ENCODE measurements around the gene UAP1.

Gene UAP1

DNA sequence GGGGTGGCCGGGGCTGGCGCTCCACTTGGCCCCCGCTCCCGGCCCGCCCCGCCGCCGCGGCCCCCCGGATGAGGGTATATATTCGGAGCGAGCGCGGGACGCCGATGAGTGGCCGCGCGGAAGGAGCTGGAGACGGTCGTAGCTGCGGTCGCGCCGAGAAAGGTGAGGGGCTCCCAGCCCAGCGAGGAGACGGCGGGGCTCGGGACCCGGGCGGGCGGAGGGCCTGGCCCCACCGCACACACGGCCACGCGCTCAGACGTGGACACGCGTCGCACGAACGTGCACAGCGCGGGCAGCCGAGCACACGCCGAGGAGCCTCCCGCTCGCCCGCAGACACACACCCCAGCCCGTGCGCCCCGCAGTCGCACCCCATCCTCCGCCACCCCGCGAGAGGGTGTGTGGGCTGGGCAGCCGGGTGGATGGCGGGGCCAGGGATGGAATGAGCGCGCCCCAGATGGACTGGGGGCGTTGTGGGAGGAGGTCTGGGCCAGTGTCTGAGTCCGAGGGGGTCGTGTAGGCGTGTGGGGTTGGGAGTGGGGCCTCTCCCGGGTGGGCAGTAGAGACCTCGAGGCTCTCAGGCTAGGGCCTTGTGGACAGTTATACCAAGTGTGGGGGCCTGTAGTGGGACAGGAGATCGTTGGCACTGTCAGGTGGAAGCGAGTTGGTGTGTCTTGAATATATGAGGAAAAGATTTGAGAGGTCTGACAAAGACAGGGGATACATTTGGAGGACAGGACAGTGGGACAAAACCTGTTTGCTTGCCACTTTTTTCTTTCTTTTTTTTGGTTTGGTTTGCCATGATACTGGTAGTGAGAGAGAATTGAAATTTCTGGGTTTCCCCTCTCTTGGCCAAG, at the start of gene UAP1:
Gene UAP1, plus strand, starts transcription at position 107 of the 854 bp plus-strand sequence. CDS start 4,347 bp downstream, outside the sequence.
- H3K9me2 ChIP-seq (replicated peaks; ENCODE audit: insufficient read depth, low read length), result no peaks in the 10 kb centered on the region
- no peaks in the 10 kb centered on the region for H4K20me1 ChIP-seq (ENCODE audit: low read depth, low read length)
- H2AFZ ChIP-seq (ENCODE audit: low read depth, low read length, severe bottlenecking), result peak within 1 kb of the TSS; percentile 99
- peaks cover 19% of the 10 kb centered on the region for H3K79me2 ChIP-seq (ENCODE audit: insufficient read depth, low read length)
- H3K9me3 ChIP-seq (ENCODE audit: insufficient read depth, low read length), result no peaks in the 10 kb centered on the region
- TF ChIP-seq EZH2phosphoT487 (conservative IDR thresholded peaks at IDR 0.05; ENCODE audit: low read length), result no peak
- H3K27me3 ChIP-seq (ENCODE audit: low read length), result no peaks in the 10 kb centered on the region
- no peak within 1 kb of the TSS for H3K27ac ChIP-seq (ENCODE audit: low read depth, low read length)
- H3F3A ChIP-seq (ENCODE audit: insufficient read depth), result no peaks in the 10 kb centered on the region
- H3K4me3 ChIP-seq (ENCODE audit: insufficient read depth, low read length, poor library complexity, severe bottlenecking), result peak within 1 kb of the TSS; percentile 92
- H3K4me2 ChIP-seq (ENCODE audit: low read depth, low read length, poor library complexity, severe bottlenecking), result peak within 1 kb of the TSS; percentile 75
- H3K9ac ChIP-seq (ENCODE audit: low read length), result peak within 1 kb of the TSS; percentile 84
- no peaks in the 10 kb centered on the region for H3K36me3 ChIP-seq (ENCODE audit: low read length)

DNA sequence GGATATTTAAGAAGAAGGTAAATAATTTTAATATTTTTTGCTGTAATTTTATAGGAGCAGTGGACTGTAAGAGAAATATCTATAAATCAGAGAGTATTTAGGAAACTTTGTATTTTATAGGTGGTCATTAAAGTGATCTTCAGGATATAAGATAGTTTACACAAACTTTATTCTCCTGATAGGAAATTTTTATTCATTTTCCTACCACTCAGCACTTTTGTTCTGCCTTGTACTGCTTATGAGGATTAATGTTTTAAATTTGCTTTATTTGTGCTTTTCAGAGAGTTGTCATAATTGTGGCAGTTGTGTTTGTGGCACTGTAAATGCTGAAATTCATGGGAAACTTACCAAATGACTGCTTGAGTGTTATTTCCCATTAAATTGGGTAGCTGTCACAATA, 34.2 kb upstream of the UAP1 start:
- Histone ChIP-seq H3K9me3 (ENCODE audit: insufficient read depth, low read length) (no peaks in the 10 kb centered on the region), H3K27ac (ENCODE audit: low read depth, low read length) (no peak overlapping the region), H3K36me3 (ENCODE audit: low read length) (peaks cover 20% of the 10 kb centered on the region), H3F3A (ENCODE audit: insufficient read depth) (peaks cover 4% of the 10 kb centered on the region; the same call in 1 of the 2 replicates), H3K27me3 (ENCODE audit: low read length) (no peaks in the 10 kb centered on the region), H3K79me2 (ENCODE audit: insufficient read depth, low read length) (no peaks in the 10 kb centered on the region), H3K9ac (ENCODE audit: low read length) (no peak overlapping the region), H4K20me1 (ENCODE audit: low read depth, low read length) (no peaks in the 10 kb centered on the region), H3K4me3 (ENCODE audit: insufficient read depth, low read length, poor library complexity, severe bottlenecking) (no peak overlapping the region), H2AFZ (ENCODE audit: low read depth, low read length, severe bottlenecking) (no peak overlapping the region), H3K9me2 (replicated peaks; ENCODE audit: insufficient read depth, low read length) (no peaks in the 10 kb centered on the region), H3K4me2 (ENCODE audit: low read depth, low read length, poor library complexity, severe bottlenecking) (no peak overlapping the region)
- no peak for TF ChIP-seq EZH2phosphoT487 (conservative IDR thresholded peaks at IDR 0.05; ENCODE audit: low read length)
- TF ChIP-seq, protein P1, sequence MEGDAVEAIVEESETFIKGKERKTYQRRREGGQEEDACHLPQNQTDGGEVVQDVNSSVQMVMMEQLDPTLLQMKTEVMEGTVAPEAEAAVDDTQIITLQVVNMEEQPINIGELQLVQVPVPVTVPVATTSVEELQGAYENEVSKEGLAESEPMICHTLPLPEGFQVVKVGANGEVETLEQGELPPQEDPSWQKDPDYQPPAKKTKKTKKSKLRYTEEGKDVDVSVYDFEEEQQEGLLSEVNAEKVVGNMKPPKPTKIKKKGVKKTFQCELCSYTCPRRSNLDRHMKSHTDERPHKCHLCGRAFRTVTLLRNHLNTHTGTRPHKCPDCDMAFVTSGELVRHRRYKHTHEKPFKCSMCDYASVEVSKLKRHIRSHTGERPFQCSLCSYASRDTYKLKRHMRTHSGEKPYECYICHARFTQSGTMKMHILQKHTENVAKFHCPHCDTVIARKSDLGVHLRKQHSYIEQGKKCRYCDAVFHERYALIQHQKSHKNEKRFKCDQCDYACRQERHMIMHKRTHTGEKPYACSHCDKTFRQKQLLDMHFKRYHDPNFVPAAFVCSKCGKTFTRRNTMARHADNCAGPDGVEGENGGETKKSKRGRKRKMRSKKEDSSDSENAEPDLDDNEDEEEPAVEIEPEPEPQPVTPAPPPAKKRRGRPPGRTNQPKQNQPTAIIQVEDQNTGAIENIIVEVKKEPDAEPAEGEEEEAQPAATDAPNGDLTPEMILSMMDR (IDR thresholded peaks at IDR 0.05; ENCODE audit: insufficient read depth, low read length, poor library complexity, severe bottlenecking), result no peak

DNA sequence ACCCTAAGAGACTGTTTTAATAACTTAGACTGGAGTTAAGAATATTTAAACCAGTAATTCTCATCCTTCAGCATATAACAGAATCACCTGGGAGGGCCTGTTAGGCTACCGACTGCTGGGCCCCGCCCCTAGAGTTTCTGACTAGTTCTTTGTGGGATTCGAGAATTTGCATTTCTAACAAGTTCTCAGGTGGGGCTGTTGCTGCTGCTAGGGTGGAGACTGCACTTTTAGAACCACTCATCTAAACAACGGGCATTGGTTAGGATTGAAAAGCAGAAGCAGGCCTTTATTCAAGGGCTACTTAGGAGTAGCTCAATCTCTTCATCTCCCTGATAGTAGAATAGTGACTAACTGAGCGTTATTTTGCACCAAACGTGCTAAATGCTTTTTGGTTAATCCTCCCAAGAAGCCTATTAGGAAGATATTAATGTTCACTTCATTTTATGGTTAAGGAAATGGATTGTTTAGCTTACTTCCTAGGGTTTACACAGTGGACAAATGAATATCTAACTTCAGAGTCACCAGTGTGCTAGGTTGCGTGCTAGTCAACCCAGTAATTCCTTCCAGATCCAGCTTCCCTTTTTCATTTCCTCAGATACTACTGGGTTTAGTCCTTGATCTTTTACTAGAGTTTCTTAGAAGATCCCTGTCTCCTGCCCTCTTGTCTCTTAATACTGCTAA, 31.1 kb upstream of the UAP1 start:
- Histone ChIP-seq H3K79me2 (ENCODE audit: insufficient read depth, low read length) (no peaks in the 10 kb centered on the region), H2AFZ (ENCODE audit: low read depth, low read length, severe bottlenecking) (no peak overlapping the region), H3F3A (ENCODE audit: insufficient read depth) (no peaks in the 10 kb centered on the region; the same call in 1 of the 2 replicates), H3K4me2 (ENCODE audit: low read depth, low read length, poor library complexity, severe bottlenecking) (no peak overlapping the region), H3K9ac (ENCODE audit: low read length) (no peak overlapping the region), H3K9me3 (ENCODE audit: insufficient read depth, low read length) (no peaks in the 10 kb centered on the region), H3K9me2 (replicated peaks; ENCODE audit: insufficient read depth, low read length) (no peaks in the 10 kb centered on the region), H4K20me1 (ENCODE audit: low read depth, low read length) (no peaks in the 10 kb centered on the region), H3K4me3 (ENCODE audit: insufficient read depth, low read length, poor library complexity, severe bottlenecking) (no peak overlapping the region), H3K36me3 (ENCODE audit: low read length) (peaks cover 8% of the 10 kb centered on the region), H3K27ac (ENCODE audit: low read depth, low read length) (no peak overlapping the region), H3K27me3 (ENCODE audit: low read length) (no peaks in the 10 kb centered on the region)
- no peak for TF ChIP-seq EZH2phosphoT487 (conservative IDR thresholded peaks at IDR 0.05; ENCODE audit: low read length)
- TF ChIP-seq, protein P1 (IDR thresholded peaks at IDR 0.05; ENCODE audit: insufficient read depth, low read length, poor library complexity, severe bottlenecking), result no peak

Data from SU-DHL-6 (cell line).